Stimulated activated CD4-positive, alpha-beta T cell treated with anti-CD3 and anti-CD28 coated beads, TNF-alpha, amount 100 ng/mL, for 24 hours (primary cell): ENCODE data around the gene EXD3.
A peak's percentile ranks its signal among the peaks of the same experiment; 100 is the strongest.

Experiments
- DNase-seq, 3 experiments: peaks; one replicate each; pipeline ENCODE4 v3.0.0-alpha.2; 2020; ENCODE audit warnings: low read depth in 3 of 3

Gene EXD3

DNA sequence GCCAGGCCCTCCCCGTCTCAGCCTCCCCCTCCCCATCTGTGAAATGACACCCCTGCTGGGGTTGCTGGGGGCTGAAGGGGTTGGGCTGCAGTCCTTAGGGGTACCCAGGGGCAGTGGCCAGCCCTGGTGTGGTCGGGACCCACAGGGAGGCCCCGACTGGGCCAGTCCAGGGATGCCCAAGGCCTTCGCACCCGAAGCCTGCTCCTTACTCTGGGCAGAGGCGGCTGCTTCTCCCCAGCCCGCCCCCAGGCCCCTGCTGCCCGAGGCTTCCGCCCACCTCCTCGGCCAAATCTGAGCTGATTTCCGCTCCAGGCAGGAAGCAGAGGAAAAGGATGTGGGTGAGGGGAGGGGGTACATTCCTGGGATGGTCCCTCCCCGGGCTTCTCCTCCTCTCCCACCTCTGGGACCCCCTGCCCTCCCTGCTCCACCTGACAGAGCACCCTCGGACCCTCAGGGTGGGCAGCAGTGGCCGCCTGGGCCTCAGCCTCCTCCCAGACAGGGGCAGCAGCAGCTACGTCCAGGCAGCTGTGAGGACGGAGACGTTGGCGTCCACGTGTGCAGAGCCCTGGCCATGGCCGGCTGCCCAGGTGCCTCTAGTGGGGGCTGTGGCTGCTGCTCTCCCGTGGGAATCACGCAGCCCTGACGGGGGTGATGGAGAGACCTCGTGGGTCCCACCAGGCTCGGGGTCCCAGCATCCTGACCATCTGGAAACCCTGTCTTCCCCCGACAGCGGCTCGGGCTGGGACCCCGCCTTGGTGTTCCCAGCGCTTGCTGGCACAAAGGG, 116.7 kb downstream of the EXD3 start:
- no peak for DNase-seq

DNA sequence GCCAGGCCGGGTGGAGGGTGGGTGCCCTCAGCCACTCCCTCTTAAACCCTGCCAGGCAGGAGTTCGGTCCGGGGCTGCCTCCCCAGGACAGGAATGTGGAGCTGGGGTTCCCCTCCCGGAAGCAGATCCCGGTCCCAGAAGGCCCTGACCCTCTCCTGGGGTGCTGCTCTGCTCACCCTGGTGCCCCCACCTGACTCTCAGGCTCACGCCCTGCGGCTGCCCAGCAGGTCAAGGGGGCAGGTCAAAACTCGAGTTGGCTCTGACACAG, 117.2 kb downstream of the EXD3 start:
- DNase-seq: no peak

DNA sequence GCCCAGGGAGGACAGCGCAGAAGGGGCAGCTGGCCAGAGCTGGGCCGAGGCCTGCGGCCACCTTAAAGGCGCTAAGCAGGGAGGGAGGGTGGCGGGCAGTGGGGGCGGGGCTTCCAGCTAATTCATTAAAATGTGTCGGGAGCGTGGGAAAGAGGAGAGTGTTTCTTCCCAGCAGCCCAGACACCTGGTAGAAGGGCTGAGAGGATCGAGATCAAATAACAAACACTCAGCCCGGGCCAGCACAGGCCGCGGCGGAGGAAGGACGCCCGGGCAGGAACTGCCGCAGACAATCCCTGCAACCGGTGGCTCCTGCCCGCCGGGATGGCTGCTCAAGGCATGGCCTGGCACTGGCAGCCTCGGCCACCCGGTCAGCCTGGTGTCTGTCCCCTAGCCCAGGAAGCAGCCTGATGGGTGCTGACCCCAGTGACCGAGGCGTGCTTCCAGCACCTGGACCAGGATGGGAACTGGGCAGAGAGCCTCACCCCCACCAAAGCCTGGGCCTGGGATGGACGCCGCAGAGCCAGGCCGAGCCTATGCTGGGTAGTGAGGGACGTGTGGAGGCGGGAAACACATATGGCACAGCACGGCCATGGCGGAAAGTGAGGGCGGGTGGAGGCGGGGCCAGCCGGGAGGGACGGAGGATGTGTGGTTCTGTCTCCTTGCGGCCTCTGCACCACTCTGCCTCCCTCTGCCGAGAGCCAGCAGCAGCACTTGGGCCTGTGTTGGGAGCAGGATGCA, 117.7 kb downstream of the EXD3 start:
- peak in 1 of 3 experiments; percentile 76 for DNase-seq

DNA sequence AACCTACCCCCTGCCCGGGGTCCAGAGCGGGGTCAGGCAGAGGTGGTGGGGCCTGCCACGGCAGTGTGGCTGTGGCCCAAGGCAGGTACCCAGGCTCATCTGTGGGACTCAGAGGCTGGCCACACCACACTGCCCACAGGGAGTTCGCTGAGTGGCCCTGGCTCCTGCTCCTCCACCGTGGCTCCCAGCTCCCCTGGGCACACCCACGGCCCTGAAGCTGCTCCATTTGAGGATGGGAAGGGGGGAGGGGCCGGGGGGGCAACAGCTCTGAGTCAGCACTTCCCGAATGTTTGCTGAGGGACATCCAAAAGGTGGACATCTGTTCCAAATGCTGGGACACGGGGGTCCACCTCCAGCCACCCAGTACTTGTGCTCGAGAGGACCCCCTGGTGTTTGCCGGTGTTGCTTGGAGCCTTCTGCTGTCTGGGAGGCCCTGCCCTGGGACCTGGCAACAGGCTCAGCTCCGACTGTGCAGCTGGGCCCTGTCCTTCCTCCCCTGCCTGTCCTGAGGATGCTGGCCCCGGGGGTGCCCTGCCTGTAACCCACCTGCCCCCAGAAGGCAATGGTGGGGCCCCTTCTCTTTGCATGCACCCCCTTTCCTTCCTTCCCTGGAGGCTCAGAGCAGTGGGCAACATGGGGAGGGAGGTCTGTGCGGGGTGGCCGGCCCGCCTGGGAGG, 118.4 kb downstream of the EXD3 start:
- DNase-seq: no peak

DNA sequence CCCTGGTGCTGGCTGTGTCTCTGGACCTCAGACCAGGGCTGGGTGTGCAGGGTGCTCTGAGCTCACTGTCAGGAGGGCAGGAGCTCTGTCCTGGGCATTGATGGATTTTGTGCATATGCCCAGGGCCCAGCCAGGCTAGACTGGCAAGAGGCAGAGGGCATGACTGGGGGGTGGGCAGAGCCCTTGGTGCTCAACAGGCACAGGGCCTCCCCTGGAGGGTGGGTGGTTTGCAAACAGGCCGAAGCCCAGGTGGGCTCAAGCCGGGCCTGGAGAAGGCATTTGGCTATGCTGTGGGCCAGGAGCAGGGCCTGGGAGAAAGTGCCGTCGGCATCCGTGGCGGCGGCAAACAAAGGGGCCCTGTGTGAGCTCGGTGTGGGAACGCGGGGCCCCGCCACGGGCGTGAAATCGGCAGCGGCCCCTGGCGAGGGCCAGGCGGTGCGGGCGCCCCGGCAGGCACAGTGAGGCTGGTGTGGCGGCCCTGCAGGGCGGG, 119.0 kb downstream of the EXD3 start:
- no peak for DNase-seq

DNA sequence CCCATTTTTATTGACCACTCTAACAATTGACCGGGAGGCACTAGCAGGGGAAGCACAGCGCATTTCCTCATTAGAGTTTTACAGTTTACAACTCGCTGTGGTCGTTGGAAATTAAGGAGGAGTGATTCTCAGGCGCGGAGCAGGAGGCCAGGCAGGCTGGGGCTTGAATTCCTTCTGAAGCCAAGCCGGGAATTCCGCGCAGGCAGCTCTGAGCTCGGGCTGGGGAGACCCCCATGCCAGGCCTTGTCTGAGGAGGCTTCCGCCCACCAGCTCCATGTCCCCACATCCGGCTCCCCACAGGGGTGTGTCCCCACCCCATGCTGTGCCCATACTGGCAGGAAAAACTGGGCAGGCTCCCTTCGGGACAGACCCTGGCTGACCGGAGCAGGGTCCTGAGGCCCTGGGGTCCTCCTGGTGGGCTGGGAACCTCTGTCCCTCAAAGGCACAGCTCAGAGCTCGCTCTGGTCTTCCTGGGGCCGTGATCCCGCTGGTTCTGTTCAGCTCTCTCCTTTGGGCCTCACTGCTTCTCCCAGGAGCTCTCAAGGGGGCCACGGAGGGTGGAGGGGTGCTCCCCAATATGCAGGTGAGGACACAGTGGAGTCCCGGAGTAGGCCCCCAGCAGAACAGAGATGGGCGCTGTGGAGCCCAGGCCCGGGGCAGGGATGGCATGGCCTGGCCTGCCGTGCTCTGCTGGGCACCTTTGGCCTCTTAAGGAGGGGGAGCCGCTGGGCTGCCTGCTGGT, 119.6 kb downstream of the EXD3 start:
- DNase-seq: no peak

DNA sequence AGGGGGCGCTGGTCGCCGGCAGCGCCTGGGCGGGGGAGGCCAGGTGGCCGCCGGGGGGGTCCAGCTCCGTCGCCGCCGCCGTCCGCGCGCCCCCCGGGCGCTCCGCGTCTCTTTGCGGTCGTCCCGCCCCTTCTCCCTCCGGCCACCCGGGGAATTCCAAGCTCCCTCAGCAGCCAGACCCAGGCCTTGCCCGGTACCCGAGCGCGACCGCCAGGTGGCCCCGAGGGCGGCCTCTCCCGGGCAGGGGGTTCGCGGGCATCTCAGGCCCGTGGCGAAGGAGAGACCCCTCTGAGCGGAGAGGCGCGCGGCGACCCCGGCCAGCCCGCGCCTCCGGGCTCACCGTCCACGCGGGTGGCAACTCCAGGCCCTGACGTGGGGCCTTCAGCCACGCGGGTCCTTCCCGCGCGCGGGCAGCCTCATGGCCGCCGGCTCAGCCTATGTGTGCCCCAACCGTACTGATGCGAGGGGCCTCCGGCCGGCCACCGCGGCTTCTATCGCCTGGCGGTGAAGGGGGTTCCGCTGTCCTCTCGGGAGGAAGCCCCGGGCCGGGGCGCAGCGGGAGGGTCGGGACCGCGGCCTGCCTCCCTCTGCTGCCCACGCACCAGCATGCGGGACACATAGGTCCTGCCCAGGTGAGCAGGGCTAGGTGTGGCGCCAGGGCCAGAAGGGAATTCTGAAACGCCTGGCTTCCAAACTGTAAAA, 120.4 kb downstream of the EXD3 start:
- no peak for DNase-seq

DNA sequence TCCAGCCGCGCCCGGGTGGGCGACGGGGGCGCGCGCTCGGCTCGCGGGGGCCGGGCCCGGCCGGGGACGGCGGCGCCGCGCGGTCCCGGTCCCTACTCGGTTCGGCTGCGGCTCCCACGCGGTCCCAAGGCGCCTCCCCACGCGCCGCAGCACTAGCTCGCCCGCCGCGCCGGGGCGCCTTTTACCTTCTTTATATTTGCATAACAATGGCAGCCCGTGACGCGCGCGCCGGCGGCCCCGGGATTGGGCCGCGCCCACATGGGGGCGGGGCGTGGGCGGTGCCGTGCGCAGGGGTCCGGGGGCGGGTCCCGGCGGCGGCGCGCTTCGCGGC, 120.9 kb downstream of the EXD3 start, which contains the start of gene NRARP:
NRARP (minus strand) TSS at position 154 of the 331 bp plus-strand sequence. CDS start 343 bp downstream, outside the sequence.
- peak; percentile 79 to 89 (median 83) for DNase-seq

DNA sequence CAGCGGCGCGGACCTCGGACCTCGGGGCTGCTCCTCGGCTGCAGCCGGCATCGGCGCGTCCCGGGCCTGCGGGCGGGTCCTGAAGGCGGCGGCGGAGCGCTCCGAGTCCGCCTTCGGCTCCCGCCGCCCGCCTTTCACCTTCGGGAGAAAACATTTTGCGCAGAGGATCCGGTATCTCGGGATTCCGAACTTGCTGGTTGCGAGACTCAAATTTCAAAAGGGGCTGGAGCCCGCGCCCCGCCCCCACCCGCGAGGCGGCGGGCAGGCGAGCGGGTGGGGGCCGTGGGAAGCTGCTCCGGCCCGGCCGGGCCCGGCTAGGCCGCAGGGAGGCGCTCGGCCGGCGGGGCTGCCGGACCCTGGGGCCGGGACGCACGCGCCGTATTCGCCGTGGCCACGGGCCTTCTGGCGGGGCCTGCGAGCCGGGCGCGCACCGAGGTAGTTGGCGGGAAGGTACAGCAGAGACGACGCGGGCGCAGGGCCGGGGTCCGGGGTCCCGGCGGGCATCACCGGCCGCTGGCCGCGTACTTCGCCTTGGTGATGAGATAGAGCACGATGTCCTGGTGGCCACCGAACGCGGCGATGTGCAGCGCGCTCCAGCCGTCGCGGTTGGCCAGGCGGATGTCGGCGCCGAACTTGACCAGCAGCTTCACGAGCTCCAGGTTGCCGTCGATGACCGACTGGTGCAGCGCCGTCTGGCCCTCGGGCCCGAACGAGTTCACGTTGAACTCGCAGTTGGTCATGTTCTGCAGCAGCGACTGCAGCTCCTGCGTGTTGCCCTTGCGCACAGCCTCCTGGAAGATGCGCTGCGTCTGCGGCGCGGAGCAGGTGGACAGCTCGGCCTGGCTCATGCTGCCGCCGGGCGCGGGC, 121.6 kb downstream of the EXD3 start:
- DNase-seq: no peak

DNA sequence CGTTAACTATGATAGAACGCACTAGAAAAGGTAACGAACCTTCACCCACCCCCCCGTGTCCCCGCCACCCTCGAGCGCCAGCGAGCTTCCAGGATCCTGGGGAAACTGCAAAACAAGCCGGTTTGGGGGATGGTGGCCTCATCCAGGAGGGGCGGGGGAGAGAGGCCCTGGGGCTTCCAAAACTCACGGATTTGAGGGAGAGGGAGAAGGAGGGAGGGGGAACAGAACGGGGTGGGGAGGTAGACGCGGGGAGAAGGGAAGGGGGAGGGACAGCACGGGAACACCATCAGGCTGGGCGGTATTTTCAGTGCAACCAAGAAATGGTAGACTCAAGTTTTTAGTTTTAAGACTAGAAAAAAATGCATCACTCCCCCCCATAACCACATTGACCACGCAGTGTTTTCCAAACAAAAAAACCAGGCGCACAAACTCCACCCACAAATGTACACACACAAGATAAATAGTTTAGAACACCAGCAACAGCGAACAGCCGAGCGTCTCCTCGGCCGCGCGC, 122.3 kb downstream of the EXD3 start:
- DNase-seq: no peak

DNA sequence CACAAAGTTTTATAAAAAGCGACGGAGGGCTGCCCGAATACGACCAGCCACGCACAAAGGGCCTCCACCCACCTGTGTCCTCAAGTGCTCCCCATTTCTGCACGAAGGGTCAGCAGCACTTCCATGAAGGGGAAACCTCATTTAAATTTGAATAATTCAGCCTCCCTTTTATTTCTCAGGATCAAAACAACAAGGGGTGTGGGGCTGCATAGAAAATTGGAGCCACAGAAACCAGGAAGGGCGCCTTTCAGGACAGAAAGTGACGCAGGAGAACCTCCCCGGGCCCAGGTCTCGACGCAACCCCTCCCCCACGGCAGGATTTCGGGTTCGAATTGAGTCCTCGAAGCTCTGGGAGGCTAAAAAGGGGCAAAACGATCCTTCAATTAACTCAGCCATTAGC, 123.0 kb downstream of the EXD3 start:
- DNase-seq: no peak

DNA sequence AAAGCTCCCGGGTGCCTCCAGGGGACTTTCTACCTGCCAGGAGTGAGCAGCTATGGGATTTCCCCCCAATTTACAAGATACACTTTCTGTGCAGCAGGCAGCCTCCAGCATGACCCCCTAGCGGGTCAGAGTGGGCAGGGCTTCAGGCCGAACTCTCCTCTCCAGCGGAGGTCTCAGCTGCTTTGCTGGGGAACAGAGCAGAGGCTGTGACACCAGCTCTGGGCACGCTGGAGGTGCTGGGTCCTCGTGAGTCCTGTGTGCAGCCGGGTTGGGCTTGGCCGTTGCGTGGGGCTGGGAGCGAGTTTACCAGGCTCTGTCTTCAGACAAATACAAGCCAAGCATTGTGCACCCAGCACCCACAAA, 123.8 kb downstream of the EXD3 start:
- DNase-seq: no peak

DNA sequence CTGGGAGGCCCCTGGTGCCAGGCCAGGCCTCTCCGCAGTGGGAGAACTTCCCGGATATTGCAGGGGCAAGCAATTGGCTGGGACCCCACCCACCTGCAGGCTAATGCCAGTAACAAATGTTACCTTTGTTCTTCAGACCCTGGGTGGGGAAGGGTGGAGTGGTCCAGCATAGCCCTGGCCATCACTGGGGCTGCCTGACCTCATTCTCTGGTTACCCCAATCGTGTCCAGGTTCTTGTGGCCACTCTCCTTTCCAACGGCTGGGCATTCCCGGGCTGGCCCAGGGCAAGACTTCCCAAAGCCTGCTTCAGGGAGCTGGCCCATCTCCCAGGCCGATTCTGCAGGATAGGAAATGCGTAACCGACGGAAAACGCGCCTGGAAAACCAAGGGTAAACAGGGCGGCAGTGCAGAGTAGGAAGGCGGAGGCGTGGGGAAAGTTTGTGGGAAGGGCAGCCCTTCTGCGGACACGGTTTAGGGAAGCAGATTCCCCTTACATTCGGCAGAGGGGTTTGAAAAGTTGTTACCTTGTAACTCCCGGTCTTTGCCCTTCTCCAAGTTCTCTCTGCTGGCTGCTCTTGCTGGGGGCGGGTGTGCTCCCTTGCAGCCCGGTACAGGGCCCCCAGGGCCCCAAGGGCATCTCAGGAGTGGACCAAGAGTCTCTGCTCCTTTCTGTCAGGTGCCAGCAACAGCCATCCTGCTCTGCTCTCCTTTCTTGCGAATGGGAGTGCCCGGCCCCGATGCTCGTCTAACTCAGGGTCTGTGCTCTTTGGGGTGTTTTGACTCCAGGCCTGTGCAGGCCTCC, 124.4 kb downstream of the EXD3 start:
- no peak for DNase-seq

DNA sequence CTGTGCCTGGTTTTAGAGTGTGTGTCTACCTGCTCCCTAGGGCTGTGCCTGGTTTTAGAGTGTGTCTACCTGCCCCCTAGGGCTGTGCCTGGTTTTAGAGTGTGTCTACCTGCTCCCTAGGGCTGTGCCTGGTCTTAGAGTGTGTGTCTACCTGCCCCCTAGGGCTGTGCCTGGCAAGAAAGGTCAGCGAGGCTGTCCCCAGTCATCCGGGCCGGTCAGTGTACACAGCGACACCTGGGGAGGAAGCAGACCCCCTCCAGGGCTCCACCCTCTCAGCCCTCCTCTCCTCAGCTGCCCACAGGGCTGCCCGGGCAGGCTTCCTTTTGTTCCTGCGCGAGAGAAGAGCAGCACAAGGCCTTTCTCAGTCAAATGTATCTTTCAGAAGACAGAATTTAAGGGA, 125.0 kb downstream of the EXD3 start:
- no peak for DNase-seq

DNA sequence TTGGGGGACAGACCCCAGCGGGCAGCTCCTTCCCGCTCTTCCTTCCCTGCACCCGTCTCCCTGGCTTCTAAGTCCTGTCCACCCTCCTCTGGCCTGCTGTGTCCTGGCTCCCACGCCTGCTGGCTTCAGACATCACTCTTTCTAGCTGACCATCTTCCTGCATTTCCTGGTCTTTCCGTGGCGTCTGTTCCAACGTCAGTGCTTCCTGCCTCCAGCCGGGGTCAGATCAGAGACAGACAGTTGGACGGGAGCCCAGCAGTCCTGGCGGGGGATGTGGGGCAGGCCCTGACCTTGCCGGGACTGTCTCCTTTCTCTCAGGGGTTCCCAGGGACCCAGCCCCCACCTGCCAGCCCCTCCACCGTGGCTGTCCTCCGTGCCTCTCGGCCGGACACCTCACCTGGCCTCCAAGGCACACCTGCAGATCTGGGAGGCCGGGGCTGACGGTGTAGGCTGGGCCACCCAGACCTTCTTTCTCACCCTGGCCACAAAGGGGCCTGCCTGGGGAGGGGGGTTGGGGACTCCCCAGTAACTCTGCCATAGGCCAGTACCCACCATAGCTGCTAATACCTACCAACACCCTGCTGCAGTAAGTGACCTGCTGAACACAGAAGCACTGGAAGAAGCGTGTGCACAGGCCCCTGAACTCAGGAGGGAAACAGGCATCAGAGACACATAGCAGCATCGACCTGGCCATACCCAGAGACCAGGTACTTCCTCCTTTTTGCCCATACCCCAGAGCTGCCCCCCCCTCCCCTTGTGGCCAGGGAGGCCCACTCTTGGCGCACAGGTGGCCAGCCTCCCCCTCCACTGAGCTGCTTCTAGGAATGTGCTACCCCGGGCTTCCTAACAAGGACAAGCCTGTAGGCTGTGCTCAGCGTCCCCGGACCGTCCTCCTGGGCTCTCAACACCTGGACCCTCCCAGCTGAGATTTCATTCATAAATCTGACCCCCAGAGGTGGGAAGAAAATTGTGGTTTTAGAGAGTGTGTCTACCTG, 126.0 kb downstream of the EXD3 start:
- no peak for DNase-seq

DNA sequence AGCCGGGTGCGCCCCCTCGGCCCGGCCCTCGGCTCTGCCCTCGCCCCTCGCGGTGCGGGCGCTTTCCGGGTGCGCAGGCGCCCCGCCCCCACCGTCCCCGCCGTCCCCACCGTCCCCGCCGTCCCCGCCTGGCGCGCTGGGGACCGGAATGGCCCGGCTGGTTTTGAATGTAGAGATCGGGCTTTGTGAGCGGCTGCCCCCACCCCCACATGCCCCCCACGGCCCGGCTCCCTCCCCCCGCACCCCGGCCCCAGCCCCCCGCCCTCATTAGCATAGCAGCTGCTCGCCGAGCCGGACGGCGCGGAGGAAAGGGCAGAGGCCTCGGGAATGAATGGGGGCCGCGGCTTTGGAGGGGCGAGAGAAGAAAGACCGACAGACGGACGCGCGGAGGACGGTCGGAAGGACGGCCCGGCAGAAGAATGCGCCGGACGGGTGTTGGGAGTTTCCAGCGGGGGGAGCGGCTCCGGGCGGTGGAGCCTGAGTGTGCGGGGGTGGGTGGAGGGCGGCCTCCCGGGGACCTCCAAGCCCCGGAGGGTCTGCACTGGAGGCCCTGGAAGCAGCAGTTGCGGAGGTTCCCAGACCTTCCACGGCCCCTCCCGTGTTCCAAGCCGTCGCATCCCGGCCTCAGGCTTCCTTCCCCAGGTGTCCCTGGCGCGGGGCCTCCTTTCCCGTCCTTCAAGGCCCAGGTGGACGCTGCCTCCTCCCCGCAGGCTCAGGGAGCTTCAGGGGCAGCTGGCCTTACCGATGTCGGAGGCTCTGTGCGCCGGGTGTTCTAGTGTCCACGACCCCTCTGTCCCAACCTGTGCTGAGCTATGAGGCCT, 126.9 kb downstream of the EXD3 start:
- DNase-seq: no peak

DNA sequence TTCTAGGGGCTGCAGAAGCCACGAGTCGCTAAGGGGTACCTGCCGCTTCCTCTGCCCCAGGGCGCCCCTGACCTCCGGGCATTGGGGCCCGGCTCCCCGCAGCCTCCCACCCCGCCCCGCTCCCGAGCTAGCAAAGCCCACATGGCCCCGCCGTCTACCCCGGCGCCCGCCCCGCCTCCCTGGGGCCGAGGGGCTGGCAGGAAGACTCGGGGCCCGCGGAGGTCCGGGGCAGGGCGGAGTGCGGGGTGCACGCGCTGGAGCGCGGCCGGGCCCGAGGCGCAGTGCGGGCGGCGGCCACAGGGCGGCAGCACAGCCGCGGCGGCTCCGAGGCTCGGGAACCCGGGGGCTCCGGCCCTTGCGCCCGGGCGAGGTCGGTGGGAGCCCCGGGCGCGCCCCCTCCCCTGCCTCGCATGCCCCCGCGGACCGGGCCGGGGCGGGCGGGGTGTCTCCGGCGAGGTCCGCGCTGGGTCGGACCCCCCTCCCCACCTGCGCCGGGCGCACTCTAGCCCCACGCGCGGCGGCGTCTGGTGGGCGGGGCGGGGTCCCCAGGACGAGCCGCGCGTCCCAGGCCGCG, 127.6 kb downstream of the EXD3 start:
- DNase-seq: peak in 1 of 3 experiments; percentile 47
